ENCODE results near the gene TMEM145. TPM values are rescaled to one million over a fixed set of nuclear protein-coding genes. Genes with fewer than 3 reads are reported as not detected.
A peak's percentile ranks its signal among the peaks of the same experiment; 100 is the strongest.

TMEM145 gene
- total and polyA plus RNA-seq, 2 donors from 2014 or later = not detected

GRCh38 chr19:42352301-42353259, 39.5 kb downstream of the TMEM145 start:
- Histone ChIP-seq H3K4me1 (ENCODE audit: control insufficient read depth in 2 of 3, insufficient read depth in 2 of 3, low read depth in 1 of 3, low read length in 3 of 3) (no peaks in the 10 kb centered on the region), H3K27ac (ENCODE audit: low read depth in 2 of 2, low read length in 2 of 2) (no peak overlapping the region), H3K36me3 (ENCODE audit: control insufficient read depth in 2 of 3, insufficient read depth in 3 of 3, low read length in 3 of 3) (peaks cover 0 to 26% (median 2%) of the 10 kb centered on the region in 3 donors), H3K9me3 (ENCODE audit: control insufficient read depth in 2 of 3, insufficient read depth in 1 of 3, low read length in 3 of 3) (no peaks in the 10 kb centered on the region), H3K9ac (ENCODE audit: low read length in 3 of 3) (no peak overlapping the region), H3K27me3 (ENCODE audit: control insufficient read depth, insufficient read depth, low read length) (no peaks in the 10 kb centered on the region), H3K4me3 (ENCODE audit: low read length in 3 of 3) (no peak overlapping the region)
- intact Hi-C loops (cut with DNase I) = no loop called here
- TF ChIP-seq CTCF (IDR thresholded peaks at IDR 0.05; ENCODE audit: borderline replicate concordance, extremely low read depth, insufficient read depth) = no peak
- peak in 4 of 5 donors; percentile 59 to 79 (median 68) for DNase-seq
- FAIRE-seq = no peak

GRCh38 chr19:42353341-42354015, 40.4 kb downstream of the TMEM145 start:
- H3K27ac ChIP-seq (ENCODE audit: low read depth in 2 of 2, low read length in 2 of 2) = no peak overlapping the region
- no peaks in the 10 kb centered on the region for H3K27me3 ChIP-seq (ENCODE audit: control insufficient read depth, insufficient read depth, low read length)
- H3K9ac ChIP-seq (ENCODE audit: low read length in 3 of 3) = no peak overlapping the region
- no peak for TF ChIP-seq CTCF (IDR thresholded peaks at IDR 0.05; ENCODE audit: borderline replicate concordance, extremely low read depth, insufficient read depth)
- DNase-seq (no peak), FAIRE-seq (no peak)
- H3K4me3 ChIP-seq (ENCODE audit: low read length in 3 of 3) = no peak overlapping the region
- H3K9me3 ChIP-seq (ENCODE audit: control insufficient read depth in 2 of 3, insufficient read depth in 1 of 3, low read length in 3 of 3) = no peaks in the 10 kb centered on the region
- no peaks in the 10 kb centered on the region for H3K4me1 ChIP-seq (ENCODE audit: control insufficient read depth in 2 of 3, insufficient read depth in 2 of 3, low read depth in 1 of 3, low read length in 3 of 3)
- peaks cover 0 to 26% (median 2%) of the 10 kb centered on the region in 3 donors for H3K36me3 ChIP-seq (ENCODE audit: control insufficient read depth in 2 of 3, insufficient read depth in 3 of 3, low read length in 3 of 3)
- intact Hi-C loops (cut with DNase I) = no loop called here

GRCh38 chr19:42355896-42356295, 42.8 kb downstream of the TMEM145 start:
- Histone ChIP-seq H3K9me3 (ENCODE audit: control insufficient read depth in 2 of 3, insufficient read depth in 1 of 3, low read length in 3 of 3) (no peaks in the 10 kb centered on the region), H3K4me1 (ENCODE audit: control insufficient read depth in 2 of 3, insufficient read depth in 2 of 3, low read depth in 1 of 3, low read length in 3 of 3) (no peaks in the 10 kb centered on the region), H3K27ac (ENCODE audit: low read depth in 2 of 2, low read length in 2 of 2) (no peak overlapping the region), H3K27me3 (ENCODE audit: control insufficient read depth, insufficient read depth, low read length) (no peaks in the 10 kb centered on the region), H3K36me3 (ENCODE audit: control insufficient read depth in 2 of 3, insufficient read depth in 3 of 3, low read length in 3 of 3) (peaks cover 0 to 23% (median 2%) of the 10 kb centered on the region in 3 donors), H3K9ac (ENCODE audit: low read length in 3 of 3) (no peak overlapping the region), H3K4me3 (ENCODE audit: low read length in 3 of 3) (no peak overlapping the region)
- intact Hi-C loops (cut with DNase I) = no loop called here
- FAIRE-seq = no peak
- no peak for DNase-seq
- TF ChIP-seq CTCF (IDR thresholded peaks at IDR 0.05; ENCODE audit: borderline replicate concordance, extremely low read depth, insufficient read depth) = no peak

Measured in kidney (tissue), 14 donors.